ENCODE results near the gene SLC17A5. TPM values are rescaled to one million over a fixed set of nuclear protein-coding genes. Genes with fewer than 3 reads are reported as not detected.

Gene SLC17A5
- total RNA-seq, 1 donor from 2014 or later: 4.9 TPM

- no peak for ATAC-seq
- intact Hi-C loops (cut with micrococcal nuclease): no loop called here
- no peak for DNase-seq
Measured at GRCh38 chr6:73548458-73549446, 105.0 kb downstream of the SLC17A5 start.

GRCh38 chr6:73547036-73547435 lies 106.8 kb downstream of the SLC17A5 start:
- ATAC-seq (no peak), DNase-seq (no peak)
- intact Hi-C loops (cut with micrococcal nuclease): no loop called here

Other genes with a start within 250 kb of the SLC17A5 start
- 1.0 TPM for gene CGAS, start 201.7 kb downstream of the SLC17A5 start, total RNA-seq
- 28.9 TPM for gene MTO1, start 192.3 kb downstream of the SLC17A5 start, total RNA-seq
- gene EEF1A1, start 133.0 kb downstream of the SLC17A5 start, total RNA-seq: 1,360 TPM
- gene CD109, start 42.2 kb upstream of the SLC17A5 start, total RNA-seq: 7.6 TPM